ENCODE results near the gene ZBTB4.

Gene ZBTB4

DNA sequence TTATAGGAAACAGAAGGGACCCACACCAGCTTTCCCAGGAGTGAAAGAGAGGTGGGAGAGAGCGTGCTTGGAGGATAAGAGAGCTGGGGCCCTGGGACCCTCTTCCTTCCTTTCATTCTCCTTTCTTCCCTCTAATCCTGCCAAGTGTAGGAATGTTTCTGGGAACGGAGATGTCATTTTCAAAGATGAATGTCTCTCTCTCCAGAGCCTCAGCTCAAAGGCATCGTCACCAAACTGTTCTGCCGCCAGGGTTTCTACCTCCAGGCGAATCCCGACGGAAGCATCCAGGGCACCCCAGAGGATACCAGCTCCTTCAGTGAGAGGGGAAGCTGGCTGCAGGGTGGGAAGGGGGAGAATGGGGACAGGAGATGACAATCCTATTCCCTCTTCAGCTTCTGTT lies 38.2 kb downstream of the ZBTB4 start:
- DNase-seq (ENCODE audit: extremely low read depth in 1 of 2, low read depth in 1 of 2), result no peak

DNA sequence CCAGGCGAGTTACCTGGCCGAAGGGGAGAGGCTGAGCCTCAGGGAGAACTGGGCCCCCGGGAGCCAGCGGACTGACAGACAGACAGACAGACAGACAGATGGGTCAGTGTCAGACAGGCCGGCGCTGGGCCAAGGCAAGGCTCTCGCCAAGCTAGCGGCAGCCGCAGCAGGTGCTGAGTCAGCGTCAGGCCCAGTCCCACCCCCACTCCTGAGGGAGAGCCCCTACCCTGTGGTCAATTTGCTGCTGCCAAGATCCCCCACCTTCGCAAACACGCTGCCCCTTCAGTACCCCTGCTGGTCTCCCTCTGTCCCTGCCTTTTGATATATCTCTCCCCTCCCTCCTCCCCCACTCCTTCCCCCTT lies 38.6 kb downstream of the ZBTB4 start:
- no peak for DNase-seq (ENCODE audit: extremely low read depth in 1 of 2, low read depth in 1 of 2)

DNA sequence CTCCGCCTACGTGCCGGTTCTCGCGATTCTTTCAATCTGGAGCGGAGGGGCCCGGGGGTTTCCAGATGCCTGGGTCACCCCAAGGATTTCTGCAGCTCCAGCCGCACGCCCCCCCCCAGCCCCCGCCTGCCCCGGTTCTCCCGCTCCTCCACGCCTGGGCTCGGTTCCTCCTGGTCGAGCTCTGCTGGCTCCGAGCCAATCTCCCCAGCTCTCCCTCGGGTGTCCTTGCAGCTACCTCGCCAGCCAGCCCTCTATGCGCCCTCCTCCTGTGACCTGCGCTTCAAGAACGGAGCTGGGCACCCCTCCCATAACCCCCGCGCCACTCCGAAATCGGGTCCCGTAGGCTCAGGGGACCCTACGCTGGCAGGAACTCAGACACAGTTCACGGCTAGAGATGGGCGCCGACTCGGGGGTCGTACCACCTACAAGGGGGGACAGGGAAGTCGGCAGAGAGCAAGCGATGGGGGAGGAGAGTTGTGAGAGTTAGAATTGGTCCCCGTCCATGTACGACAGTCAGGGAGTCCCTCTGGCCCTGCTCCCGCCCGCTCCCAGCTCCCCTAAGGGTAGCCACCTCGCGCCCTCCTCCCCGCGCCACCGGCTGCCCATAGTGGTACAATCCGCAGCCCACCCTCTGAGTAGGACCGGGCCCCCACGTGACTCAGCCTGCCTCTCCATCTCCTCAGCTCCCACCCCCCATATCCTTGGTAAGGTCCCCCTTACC lies 39.2 kb downstream of the ZBTB4 start:
- no peak for DNase-seq (ENCODE audit: extremely low read depth in 1 of 2, low read depth in 1 of 2)

DNA sequence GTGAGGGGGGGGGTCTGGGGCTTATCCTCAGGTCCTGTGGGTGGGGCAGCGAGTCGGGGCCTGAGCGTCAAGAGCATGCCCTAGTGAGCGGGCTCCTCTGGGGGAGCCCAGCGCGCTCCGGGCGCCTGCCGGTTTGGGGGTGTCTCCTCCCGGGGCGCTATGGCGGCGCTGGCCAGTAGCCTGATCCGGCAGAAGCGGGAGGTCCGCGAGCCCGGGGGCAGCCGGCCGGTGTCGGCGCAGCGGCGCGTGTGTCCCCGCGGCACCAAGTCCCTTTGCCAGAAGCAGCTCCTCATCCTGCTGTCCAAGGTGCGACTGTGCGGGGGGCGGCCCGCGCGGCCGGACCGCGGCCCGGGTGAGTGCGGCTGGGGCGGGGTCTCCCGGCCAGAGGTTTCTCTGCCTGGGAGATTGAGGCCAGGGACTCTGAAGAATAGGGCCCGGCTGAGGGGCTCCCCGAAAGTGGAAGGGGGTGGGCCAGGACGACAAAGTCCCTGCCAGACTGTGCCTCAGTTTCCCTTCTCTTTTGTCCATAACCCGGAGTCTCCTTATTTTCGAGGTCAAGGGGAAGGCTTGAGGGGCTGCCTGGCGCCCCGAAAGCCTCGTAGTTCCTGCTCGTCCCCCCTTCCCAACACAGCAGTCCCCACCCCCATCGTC lies 39.8 kb downstream of the ZBTB4 start, which contains the start of gene FGF11:
TSS of gene FGF11 (plus strand) at position 51 of the 651 bp plus-strand sequence. CDS start at position 160, 109 bp downstream.
- no peak for DNase-seq (ENCODE audit: extremely low read depth in 1 of 2, low read depth in 1 of 2)

DNA sequence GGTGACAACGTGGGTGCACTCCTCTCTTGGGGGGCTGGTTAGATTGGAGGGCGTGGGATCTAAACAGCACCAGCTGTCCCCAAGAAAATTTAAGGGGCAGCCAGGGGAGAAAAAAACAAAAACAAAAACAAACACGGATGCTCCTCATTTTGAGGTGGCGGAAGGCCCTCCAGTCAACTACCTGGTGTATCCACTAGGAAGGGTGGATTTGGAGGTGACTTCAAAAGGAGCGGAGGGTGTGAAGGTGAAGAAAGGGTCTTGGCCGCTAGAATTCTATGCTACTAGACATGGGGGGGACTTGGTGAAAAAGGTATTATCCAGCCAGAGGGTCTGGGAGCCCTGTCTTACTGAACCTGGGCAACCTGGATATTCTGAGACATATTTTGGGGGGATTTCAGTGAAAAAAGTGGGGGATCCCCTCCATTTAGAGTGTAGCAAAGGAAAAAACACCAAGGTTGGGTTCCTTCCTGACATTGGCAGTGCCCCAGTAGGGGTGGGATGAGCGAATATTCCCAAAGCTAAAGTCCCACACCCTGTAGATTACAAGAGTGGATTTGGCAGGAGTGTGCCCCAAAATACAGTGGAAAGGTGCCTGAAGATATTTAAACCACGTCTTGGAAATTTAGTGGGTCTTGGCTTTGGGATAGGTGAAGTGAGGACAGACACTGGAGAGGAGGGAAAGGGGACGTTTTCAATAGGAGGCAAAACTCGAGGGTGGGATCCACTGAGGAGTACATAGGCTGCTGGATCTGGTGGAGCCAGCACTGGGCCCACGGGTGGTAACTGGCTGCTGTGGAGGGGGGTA lies 40.6 kb downstream of the ZBTB4 start:
- no peak for DNase-seq (ENCODE audit: extremely low read depth in 1 of 2, low read depth in 1 of 2)

DNA sequence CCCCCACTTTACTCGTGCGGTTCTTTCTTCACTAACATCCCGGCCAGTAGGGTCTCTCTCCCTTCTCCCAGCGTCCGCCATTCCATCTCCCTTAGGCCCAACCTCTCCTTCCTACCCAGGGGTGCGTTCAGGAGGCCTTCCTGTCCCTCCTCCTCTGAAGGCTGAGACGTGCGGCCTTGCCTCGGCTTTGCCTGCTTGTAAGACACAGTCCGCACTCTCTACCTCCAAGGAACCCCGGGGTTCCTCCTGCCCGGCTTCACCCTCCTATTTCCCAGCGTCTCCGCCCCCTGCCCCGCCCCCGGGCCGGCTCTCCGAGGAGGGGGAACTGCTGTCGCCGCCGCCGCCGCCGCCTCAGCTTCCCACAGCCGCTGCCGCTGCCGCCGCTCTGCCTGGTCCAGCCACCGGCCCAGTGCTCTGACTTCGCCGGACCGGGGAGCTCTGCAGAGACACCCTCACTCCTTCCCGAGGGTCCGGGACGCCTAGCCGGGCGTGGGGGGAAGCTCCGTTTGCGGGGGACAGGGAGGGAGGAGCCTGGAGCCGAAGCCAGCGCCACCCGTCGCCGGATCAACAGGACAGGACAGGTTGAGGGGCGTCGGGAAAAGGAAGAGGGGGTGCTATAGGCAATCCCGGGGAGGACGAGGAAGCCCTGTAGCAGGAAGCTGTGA lies 41.3 kb downstream of the ZBTB4 start:
- peak in 1 of 2 donors; percentile 45 for DNase-seq (ENCODE audit: extremely low read depth in 1 of 2, low read depth in 1 of 2)

DNA sequence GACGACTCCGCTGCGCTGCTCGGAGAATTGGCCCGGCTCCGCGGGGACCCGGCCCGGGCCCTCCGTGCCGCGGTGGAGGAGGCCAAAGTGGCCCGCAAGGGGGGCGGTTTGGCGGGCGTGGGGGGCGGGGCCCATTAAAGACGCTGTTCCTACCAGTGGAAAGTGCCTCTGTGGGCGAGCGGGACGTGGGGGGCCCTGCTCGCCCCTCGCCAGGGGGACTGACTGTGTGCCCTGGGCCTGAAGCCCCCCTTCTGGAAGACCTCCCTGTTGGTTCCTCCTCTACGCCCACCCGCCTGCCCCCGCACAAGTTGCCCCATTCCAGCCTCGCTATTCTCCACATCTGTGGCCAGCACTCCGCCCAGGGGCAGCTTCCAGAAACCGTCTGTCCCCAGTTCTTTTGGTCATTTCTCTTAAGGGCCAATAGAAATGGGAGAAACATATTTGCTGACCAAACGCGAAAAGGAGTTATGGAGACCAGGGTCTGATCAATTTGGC lies 42.0 kb downstream of the ZBTB4 start:
- no peak for DNase-seq (ENCODE audit: extremely low read depth in 1 of 2, low read depth in 1 of 2)

DNA sequence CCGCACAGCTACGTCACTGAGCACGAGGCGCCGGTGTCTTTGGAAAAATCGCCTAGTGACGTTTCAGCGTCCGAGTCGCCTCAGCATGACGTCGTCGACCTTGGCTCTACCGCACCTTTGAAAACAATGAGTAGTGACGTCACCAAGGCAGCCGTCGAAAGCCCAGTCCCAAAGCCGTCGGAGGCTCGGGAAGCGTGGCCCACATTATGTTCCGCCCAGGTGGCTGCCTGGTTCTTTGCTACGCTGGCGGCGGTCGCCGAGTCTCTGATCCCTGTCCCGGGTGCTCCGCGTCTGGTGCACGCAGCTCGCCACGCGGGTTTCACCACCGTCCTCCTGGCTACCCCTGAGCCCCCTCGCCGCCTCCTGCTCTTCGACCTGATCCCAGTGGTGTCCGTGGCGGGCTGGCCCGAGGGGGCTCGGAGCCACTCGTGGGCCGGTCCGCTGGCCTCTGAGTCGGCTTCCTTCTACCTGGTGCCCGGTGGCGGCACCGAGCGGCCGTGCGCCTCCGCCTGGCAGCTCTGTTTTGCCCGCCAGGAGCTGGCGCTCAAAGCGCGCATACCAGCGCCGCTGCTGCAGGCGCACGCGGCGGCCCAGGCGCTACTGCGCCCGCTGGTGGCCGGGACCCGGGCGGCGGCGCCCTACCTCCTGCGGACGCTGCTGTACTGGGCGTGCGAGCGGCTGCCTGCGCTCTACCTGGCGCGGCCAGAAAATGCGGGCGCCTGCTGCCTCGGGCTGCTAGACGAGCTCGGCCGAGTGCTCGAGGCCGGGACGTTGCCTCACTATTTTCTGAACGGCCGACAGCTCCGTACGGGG lies 42.7 kb downstream of the ZBTB4 start:
- DNase-seq (ENCODE audit: extremely low read depth in 1 of 2, low read depth in 1 of 2), result peak; percentile 70

DNA sequence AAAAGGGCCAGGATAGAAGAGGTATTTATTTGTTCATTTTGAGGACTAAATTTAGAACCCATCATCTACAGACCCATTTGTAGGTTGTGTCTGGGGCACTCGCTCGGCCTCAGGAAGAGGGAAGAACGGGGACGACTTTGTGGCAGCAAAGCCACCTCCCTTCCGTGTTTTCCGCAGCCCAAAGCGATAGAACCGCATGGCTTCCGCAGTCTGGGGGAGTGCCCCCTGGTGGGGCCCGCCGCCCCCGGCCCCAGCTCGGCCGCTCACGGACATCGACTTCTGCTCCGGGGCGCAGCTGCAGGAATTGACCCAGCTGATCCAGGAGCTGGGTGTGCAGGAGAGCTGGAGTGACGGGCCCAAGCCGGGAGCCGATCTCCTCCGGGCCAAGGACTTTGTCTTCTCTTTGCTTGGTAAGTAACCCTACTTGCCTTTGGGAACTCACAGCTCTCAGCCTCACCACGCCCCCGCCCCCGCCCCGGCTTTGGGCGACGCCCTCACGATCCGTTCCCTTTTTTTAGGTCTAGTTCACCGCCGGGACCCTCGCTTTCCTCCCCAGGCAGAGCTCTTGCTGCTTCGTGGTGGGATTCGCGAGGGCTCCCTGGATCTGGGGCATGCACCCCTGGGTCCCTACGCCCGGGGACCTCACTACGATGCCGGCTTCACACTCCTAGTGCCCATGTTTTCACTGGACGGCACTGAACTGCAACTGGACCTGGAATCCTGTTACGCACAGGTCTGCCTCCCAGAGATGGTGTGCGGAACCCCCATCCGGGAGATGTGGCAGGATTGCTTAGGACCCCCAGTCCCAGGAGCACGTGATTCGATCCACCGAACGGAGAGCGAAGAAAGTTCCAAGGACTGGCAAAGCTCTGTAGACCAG lies 43.5 kb downstream of the ZBTB4 start:
- DNase-seq (ENCODE audit: extremely low read depth in 1 of 2, low read depth in 1 of 2), result peak; percentile 30 to 41

DNA sequence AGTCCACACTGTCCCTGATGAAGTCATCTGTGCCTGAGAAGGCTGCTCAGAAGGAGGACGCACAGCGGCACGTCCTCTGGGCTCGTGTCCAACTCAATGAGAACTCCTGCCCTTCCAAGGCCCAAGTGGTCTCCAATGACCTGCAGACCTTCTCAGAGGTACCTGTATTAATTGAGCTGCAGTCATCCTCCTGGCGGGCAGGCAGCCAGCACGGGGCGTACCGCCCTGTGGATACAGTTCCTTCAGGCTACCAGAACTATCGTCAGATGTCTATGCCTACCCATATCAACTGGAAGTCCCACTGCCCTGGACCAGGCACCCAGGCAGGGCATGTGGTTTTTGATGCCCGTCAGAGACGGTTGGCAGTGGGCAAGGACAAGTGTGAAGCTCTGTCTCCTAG lies 47.1 kb downstream of the ZBTB4 start:
- no peak for DNase-seq (ENCODE audit: extremely low read depth in 1 of 2, low read depth in 1 of 2)

DNA sequence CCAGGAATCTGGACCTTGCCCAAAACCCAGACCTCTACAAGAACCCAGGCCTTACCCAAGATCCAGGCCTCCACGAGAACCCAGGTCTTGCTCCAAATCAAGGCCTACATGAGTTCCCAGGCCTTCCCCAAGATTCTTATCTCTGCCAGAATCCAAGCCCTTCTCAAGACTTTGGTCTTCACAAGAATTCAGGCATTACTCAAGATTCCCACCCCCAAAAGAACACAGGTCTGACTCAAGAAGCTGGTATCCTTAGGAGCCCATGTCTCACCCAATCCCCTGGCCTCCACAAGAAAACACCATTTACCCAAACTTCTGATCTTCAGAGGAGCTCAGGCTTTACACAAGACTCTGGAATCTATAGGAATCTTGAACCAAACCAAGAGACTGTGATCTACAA lies 48.2 kb downstream of the ZBTB4 start:
- DNase-seq (ENCODE audit: extremely low read depth in 1 of 2, low read depth in 1 of 2), result no peak

DNA sequence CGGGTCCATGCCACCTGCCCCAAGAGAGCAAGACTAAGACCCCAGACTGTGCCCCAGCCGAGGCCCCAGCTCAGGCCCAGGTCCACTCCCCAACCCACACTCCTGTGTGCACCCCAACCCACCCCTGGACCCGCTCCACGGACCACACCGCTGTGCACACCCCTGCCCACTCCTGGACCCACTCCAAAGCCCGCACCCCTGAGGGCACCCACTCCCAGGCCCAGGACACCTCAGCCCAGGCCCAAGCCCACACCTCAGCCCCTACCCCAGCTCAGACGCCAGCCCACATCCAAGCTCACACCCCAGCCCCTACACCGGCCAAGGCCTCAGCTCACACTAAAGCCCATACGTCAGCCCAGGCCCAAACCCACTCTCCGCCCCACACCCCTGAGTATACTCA lies 49.7 kb downstream of the ZBTB4 start:
- DNase-seq (ENCODE audit: extremely low read depth in 1 of 2, low read depth in 1 of 2), result no peak

DNA sequence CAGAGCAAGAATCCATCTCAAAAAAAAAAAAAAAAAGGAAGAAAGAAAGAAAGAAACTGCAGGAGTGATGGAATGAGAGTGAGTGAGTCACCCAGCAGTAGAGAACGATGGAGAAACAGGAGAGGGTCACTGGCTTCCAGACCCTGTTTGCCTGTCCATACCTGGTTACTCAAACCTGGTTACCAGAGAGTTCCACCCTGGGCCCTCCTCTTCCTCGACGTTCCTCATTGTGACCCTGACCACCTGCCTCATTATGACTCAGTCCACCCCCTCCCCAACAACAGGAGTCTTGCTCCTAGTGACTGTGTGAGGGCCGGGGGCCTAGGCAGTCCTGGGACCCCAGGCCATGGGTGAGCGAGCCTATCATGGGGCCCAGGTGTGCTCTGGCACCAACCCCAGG lies 50.9 kb downstream of the ZBTB4 start, which contains the start of gene SPEM3:
TSS of gene SPEM3 (plus strand) at position 301 of the 400 bp plus-strand sequence. CDS start at position 347, 46 bp downstream.
- DNase-seq (ENCODE audit: extremely low read depth in 1 of 2, low read depth in 1 of 2), result no peak

DNA sequence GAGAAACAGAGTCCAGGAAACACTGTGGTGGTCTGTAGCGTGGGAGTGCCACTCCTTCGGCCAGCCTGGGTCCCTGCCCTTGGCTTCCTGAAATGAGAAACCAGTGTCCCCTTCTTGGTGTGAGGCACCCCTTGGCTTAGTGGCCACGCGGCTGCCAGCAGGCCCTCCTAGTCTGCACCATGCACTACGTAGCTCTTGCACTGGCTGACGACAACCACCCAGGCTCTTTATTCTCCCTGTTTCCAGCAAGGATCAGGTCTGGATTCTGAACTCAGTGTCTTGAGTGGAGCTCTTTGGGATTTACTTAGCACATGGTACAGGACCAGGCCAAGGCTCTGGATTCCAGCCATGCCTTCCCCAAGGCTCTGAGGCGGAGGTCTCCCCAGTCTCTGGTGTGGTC lies 51.9 kb downstream of the ZBTB4 start:
- DNase-seq (ENCODE audit: extremely low read depth in 1 of 2, low read depth in 1 of 2), result no peak

DNA sequence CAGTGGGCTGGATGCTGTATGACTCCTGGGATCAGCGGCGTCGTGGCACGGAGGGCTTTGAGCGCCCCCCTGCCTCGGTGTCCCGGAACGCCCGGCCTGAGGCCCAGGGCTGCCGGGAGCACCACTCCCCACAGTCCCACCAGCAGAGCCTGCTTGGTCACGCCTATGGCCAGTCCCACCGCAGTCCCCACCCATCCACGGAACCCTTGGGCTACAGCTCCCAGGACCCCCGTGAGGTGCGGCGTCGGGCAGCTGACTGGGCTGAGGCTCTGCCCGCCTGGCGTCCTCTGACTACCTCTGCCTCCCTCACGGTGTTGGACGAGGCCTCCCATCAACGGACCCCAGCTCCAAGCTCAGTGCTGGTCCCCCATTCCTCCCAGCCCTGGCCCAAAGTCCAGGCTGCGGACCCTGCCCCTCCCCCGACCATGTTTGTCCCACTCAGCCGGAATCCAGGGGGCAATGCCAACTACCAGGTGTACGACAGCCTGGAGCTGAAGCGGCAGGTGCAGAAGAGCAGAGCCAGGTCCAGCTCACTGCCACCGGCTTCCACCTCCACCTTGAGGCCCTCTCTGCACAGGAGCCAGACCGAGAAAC lies 52.4 kb downstream of the ZBTB4 start:
- no peak for DNase-seq (ENCODE audit: extremely low read depth in 1 of 2, low read depth in 1 of 2)

DNA sequence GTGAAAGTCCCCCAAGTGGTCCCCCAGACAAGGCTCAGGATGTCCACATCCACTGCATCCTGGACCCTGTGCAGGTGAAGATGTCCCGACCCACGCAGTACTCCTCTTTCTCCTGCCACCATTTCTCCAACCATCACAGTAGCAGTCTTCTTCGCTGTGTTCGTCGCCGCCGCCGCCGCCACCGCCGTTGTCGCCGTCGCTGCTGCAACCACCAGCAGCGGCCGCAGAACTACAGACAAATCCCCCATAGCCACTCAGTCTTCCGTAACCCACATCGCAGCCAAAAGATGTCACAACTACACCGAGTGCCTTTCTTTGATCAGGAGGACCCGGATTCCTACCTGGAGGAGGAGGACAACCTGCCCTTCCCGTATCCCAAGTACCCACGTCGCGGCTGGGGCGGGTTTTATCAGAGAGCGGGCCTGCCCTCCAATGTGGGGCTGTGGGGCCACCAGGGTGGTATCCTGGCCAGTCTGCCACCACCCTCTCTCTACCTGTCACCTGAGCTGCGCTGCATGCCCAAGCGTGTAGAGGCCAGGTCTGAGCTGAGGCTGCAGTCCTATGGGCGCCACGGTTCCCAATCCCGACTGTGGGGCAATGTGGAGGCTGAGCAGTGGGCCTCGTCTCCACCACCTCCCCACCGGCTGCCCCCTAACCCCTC lies 53.1 kb downstream of the ZBTB4 start:
- no peak for DNase-seq (ENCODE audit: extremely low read depth in 1 of 2, low read depth in 1 of 2)

DNA sequence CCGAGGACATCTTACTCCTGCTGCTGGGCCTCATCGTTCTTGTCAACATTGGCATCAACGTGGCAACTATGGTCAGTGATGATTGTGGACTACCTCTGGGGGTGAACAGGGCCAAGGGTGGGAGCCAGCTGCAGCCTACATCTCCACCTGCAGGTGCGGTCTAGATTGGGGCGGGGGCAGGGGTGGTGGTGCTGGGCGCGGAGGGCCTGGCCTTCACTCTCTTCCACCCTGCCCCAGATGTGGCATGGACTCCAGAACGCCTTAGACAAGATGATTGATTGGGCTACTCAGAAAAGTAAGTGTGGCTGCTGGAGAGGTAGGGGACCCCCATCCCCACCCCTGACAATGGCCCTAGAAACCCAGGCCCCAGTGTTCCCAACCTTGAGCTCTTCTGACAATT lies 53.7 kb downstream of the ZBTB4 start:
- DNase-seq (ENCODE audit: extremely low read depth in 1 of 2, low read depth in 1 of 2), result no peak

DNA sequence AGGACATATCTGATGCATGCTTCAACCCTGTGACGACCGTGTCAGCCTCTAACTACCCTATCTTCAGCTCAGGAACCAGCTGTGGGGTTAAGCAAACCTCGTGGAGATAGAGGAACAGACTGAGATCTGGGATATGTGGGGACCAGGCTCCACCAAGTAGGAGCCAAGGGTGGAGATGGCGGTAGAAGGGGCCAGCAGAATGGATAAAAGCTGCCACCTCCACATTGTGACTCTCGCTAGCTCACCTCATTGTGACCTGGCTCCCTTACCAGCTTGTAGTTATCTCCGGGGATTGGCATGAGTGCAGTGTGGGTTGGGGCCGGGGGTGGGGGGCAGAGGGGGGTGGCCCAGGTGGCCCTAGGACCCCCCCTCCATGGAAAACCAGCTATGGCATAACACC lies 54.1 kb downstream of the ZBTB4 start, which contains the start of gene SPEM2:
TSS of gene SPEM2 (plus strand) at position 301 of the 400 bp plus-strand sequence. CDS start at position 374, 73 bp downstream.
- DNase-seq (ENCODE audit: extremely low read depth in 1 of 2, low read depth in 1 of 2), result no peak
